ENCODE data around the gene EMILIN1.

DNA sequence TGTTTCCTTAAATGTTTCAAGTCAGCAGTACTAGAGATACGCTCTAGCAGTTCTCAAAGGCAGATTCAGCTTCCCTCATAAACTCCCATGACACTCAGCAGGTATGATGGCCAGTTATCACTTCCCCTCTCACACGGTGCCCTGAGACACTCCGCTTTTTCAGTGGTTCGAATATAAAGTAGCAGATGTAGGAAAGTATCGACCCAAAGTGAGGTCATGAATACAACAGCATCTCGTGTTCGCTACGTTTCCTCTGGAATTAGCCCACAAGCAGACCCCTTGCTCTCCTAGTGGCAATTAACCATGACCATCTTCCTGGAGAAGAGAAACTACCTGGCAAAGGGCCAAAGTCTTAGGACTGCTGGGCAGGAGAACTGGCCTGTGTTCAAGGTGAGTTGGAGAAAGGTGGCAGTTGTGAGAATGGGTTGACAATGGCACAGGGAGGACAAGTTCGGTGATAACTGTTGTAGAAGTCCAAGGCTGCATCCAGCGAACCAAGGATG, 36.2 kb upstream of the EMILIN1 start:
- TF ChIP-seq POLR2A (IDR thresholded peaks at IDR 0.05) = no peak
- TF ChIP-seq, protein P1, sequence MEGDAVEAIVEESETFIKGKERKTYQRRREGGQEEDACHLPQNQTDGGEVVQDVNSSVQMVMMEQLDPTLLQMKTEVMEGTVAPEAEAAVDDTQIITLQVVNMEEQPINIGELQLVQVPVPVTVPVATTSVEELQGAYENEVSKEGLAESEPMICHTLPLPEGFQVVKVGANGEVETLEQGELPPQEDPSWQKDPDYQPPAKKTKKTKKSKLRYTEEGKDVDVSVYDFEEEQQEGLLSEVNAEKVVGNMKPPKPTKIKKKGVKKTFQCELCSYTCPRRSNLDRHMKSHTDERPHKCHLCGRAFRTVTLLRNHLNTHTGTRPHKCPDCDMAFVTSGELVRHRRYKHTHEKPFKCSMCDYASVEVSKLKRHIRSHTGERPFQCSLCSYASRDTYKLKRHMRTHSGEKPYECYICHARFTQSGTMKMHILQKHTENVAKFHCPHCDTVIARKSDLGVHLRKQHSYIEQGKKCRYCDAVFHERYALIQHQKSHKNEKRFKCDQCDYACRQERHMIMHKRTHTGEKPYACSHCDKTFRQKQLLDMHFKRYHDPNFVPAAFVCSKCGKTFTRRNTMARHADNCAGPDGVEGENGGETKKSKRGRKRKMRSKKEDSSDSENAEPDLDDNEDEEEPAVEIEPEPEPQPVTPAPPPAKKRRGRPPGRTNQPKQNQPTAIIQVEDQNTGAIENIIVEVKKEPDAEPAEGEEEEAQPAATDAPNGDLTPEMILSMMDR (IDR thresholded peaks at IDR 0.05) = no peak

All from right lobe of liver (tissue), 4 donors.